K562 (cell line): Measurements from ENCODE around the gene CES1. TPM values are rescaled to one million over a fixed set of nuclear protein-coding genes. Genes with fewer than 3 reads are reported as not detected.

Experiments used
- ARID1B ChIP-seq: fragments of 450-650 bp; IDR thresholded peaks from 2 replicates; pipeline ENCODE4 v1.6.1; 2016; ENCODE audit warnings: antibody characterized with exemption, mild to moderate bottlenecking, inconsistent platforms
- CBX1 ChIP-seq: sonication (generic); IDR thresholded peaks from 2 replicates; pipeline ENCODE4 v1.6.1; 2016; ENCODE audit warnings: antibody characterized with exemption, low read depth, mild to moderate bottlenecking
- CHAMP1 ChIP-seq: fragments of 450-650 bp; IDR thresholded peaks from 2 replicates; pipeline ENCODE4 v1.6.1; 2016; ENCODE audit warnings: mild to moderate bottlenecking
- HMGN3 ChIP-seq: IDR thresholded peaks from 2 replicates; pipeline ENCODE4 v1.6.1; 2011; ENCODE audit warnings: borderline replicate concordance, low read depth, mild to moderate bottlenecking, mixed read lengths, low read length; ENCODE audit not compliant: insufficient read length; ENCODE audit errors: extremely low read depth
- PKNOX1 ChIP-seq: fragments of 450-650 bp; IDR thresholded peaks from 2 replicates; pipeline ENCODE4 v1.6.1; 2016
- YBX1 ChIP-seq: fragments of 450-650 bp; IDR thresholded peaks from 2 replicates; pipeline ENCODE4 v1.7.1; 2016; ENCODE audit warnings: mild to moderate bottlenecking
- ZBTB33 ChIP-seq: sonication (generic); formaldehyde crosslinking; IDR thresholded peaks from 2 replicates; pipeline ENCODE4 v1.8.1; 2023; ENCODE audit warnings: mild to moderate bottlenecking, missing genetic modification reagents
- ZFP91 ChIP-seq: sonication (generic); formaldehyde crosslinking; IDR thresholded peaks from 2 replicates; pipeline ENCODE4 v1.8.0; 2022; ENCODE audit warnings: mild to moderate bottlenecking, missing genetic modification reagents
- ZNF175 ChIP-seq: fragments of 200-800 bp; sonication (Bioruptor generic); IDR thresholded peaks from 2 replicates; pipeline ENCODE4 v1.6.1; 2016; ENCODE audit warnings: low read depth, mild to moderate bottlenecking, missing genetic modification characterization, missing compliant biosample characterization
- ZNF551 ChIP-seq: fragments of 250-450 bp; sonication (Bioruptor Pico); IDR thresholded peaks from 2 replicates; pipeline ENCODE4 v1.5.0; 2021; ENCODE audit warnings: mild to moderate bottlenecking, moderate library complexity
- polyA plus RNA-seq, 8 experiments: library from polyadenylated mRNA; depleted of rRNA in 4 of 8; stranded (reverse) in 5 of 8; unstranded in 3 of 8; fragments of >200 nt; fragmentation: Nextera tagmentation in 2 of 8; fragmentation: Illumina TruSeq in 1 of 8; extraction: Ambion mirVana in 2 of 8; extraction: Trizol in 1 of 8; gene quantifications; 2 replicates each; pipeline versions ENCODE4 v1.2.1 to v1.2.3, GENCODE V29; 2011 to 2014; ENCODE audit warnings: inconsistent platforms in 1 of 8, missing spikeins in 1 of 8
- total RNA-seq, 7 experiments: library from RNA; depleted of rRNA in 6 of 7; stranded (reverse); fragments of >200 nt in 6 of 7; fragmentation: Illumina TruSeq in 2 of 7; extraction: Trizol in 2 of 7; gene quantifications; 2 replicates each; pipeline versions ENCODE4 v1.2.1 to v1.2.3, GENCODE V29; 2011 to 2021; ENCODE audit warnings: low replicate concordance in 1 of 7

CES1 gene
- total and polyA plus RNA-seq, 9 of the 15 experiments (the other 6 are each of a cell fraction or from before 2014, with no cell fraction given), result 0.10 to 1.2 (median 0.16) TPM; not detected in 3

GRCh38 chr16:55836158-55836611, 3.3 kb upstream of the CES1 start (continued):
- TF ChIP-seq ZBTB33 (CRISPR knock-in tag) (no peak), ARID1B (no peak), ZNF551 (CRISPR knock-in tag) (no peak), CBX1 (no peak), YBX1 (no peak), PKNOX1 (no peak), ZFP91 (no peak), HMGN3 (no peak), ZNF175 (CRISPR knock-in tag) (no peak), CHAMP1 (no peak)
- TF ChIP-seq, all 486 proteins: peak for 9
